ENCODE results near the gene PIK3AP1.
"Not testable (repeated sequence)": the region's sequence is repeated elsewhere in the genome, so short reads cannot be mapped to it uniquely, and the experiment has no call there.

PIK3AP1 gene

GRCh38 chr10:96721207-96721572 is 876 bp upstream of the PIK3AP1 start:
- DNase-seq: no peak

DNA sequence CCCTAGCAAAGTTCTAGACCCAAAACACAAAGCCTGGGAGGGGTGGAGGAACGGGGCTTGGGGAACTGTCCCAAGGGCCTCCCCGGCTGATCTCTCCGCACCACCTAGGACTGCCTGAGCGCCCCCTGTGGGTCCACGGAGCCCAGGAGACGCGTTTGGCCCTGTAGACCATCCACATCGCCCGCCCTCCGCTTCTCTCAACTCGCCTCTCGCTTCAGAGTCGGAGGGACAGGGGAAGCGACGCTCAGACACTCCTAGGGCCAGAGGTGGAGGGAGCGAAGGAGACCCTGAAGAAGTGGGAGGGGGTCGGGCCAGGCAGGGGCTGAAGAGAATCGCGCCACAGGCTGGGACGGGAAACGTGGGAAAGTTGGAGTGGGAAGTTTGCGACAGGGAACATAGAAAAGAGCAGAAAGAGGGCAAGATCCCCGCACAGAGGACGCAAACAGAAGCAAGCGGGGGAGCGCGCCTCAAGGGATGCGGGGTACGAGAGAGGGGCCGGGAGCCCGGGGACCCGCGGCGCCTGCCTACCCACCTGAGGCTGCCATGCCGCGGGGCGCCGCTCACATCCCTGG is 378 bp downstream of the PIK3AP1 start:
- DNase-seq: no peak

DNA sequence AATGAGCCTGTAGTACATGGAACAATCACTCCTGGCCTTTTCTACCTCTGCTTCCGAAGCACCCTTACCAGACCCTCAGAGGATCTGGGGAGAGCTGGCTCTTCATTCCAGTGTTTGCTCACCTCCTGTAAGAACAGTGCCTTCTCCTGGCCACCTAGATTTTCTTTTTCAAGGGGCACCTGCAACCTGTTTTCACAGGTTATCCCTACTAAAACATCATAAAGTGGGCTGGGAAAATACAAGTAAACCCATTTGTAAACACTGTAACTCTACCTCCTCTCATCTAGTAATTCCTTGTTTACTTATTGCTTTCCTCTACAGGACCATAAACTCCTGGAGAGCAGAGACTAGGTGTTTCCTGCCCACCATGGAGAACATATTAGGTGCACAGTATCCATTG is 1.1 kb downstream of the PIK3AP1 start:
- no peak for DNase-seq

GRCh38 chr10:96718304-96718990 is 1.9 kb downstream of the PIK3AP1 start:
- DNase-seq: no peak

GRCh38 chr10:96716390-96716789 is 3.9 kb downstream of the PIK3AP1 start:
- no peak for DNase-seq

- DNase-seq: no peak
These were observed 5.5 kb downstream of the PIK3AP1 start for GRCh38 chr10:96714746-96715255.

GRCh38 chr10:96714031-96714590 is 6.2 kb downstream of the PIK3AP1 start:
- no peak for DNase-seq

- DNase-seq: no peak
These were observed 7.5 kb downstream of the PIK3AP1 start for GRCh38 chr10:96712662-96713271.

- no peak for DNase-seq
These were observed 9.1 kb downstream of the PIK3AP1 start for GRCh38 chr10:96711048-96711728.

- no peak for DNase-seq
These were observed 10.8 kb downstream of the PIK3AP1 start for GRCh38 chr10:96709525-96709924.

- no peak for DNase-seq
These were observed 11.3 kb downstream of the PIK3AP1 start for GRCh38 chr10:96708996-96709395.

DNA sequence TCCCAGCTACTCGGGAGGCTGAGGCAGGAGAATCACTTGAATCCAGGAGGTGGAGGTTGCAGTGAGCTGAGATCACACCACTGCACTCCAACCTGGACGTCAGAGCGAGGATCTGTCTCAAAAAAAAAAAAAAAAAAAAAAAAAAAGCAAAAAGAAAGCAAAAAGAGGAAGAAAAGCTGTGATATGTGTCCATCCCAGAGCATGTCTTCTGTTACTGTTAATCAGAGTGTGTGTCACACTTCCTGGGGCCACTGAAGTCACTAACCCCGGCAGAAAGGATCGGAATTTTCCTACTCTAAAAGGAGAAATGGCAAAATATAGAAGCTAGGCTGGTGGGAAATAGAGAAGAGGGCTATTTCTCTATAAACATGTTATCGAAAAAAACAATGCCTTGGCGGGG is 11.9 kb downstream of the PIK3AP1 start:
- no peak for DNase-seq

GRCh38 chr10:96706331-96706853 is 13.9 kb downstream of the PIK3AP1 start:
- DNase-seq: no peak

- no peak for DNase-seq
These were observed 15.2 kb downstream of the PIK3AP1 start for GRCh38 chr10:96705134-96705533.

GRCh38 chr10:96704563-96704962 is 15.8 kb downstream of the PIK3AP1 start:
- DNase-seq: no peak

GRCh38 chr10:96703358-96703757 is 17.0 kb downstream of the PIK3AP1 start:
- no peak for DNase-seq

DNA sequence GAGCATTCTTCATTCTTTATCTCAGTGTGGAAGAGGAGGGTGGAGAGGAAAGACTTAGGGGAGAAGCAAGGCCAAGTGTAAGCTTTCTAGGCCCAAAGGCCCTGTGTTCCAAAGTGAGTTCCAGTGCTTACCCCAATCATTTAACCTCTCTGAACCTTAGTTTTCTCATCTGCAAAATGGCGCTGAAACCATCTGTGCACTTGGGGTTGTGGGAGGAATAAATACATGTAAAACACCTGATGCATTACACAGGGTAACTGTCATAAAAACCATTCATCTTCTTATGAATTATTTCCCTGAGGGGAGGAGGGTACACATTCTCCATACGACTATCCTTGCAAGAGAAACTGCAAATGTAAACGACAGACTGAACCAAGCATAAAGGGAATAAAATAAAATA is 19.0 kb downstream of the PIK3AP1 start:
- DNase-seq: no peak

- DNase-seq: no peak
These were observed 19.8 kb downstream of the PIK3AP1 start for GRCh38 chr10:96700374-96701099.

DNA sequence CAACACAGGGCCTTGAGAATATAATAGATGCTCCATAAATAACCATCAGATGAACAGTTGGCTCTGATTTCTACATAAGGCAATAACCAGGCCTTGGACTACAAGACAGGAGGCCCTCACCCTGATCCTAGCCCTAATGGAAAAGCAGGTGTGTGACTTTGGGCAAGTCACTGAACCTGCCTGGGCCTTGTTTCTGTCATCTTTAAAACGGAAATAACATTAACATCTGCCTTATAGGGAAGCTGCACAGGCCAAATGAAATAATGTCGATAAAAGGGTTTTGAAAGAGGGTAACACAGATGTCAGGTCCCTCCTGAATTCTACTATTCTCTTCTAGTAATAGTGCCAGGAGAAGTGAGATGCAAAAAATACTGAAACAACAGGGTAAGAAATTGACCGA is 20.7 kb downstream of the PIK3AP1 start:
- DNase-seq: no peak

- not testable (repeated sequence) for DNase-seq
These were observed 22.0 kb downstream of the PIK3AP1 start for GRCh38 chr10:96698305-96698704.

- no peak for DNase-seq
These were observed 22.9 kb downstream of the PIK3AP1 start for GRCh38 chr10:96697438-96697837.

DNA sequence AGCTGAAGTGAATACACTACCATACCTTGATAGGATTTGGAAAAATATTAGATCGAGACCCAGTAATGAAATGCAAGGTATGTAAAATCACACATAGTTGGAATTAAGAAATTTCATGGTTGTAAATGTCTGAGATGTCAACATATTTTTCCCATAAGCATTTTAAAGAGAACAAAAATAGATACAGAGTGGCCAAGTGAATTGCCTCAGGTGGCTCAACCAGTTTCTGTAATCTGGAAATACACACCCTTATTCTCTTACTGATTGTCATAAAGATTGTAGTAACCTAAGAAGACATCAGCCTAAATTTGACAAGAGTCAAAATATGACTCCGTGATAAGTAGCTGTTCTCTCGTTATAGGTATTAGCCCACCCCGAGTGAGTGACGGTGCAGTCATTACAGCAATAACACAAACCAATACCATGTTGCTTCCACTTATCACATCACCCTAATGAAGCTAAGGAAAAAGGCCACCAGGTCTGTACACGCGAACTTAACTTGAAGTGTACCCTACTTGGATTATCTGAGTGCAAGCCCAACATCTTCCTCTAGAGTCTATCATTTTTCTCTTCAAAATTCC is 23.4 kb downstream of the PIK3AP1 start:
- DNase-seq: no peak
